H1 (cell line): ENCODE measurements around the gene RTL5. TPM values are rescaled to one million over a fixed set of nuclear protein-coding genes. Genes with fewer than 3 reads are reported as not detected.

Experiments
- SRF ChIP-seq: IDR thresholded peaks from 2 replicates; pipeline ENCODE4 v1.6.1; 2011; ENCODE audit warnings: mild to moderate bottlenecking, low read depth, low read length, moderate library complexity
- TEAD4 ChIP-seq: IDR thresholded peaks from 2 replicates; pipeline ENCODE4 v1.6.1; 2012; ENCODE audit warnings: low read depth, low read length, inconsistent platforms, mixed read lengths
- polyA plus RNA-seq, 7 experiments: library from polyadenylated mRNA; depleted of rRNA in 3 of 7; stranded (reverse) in 5 of 7; unstranded in 2 of 7; fragments of >200 nt in 5 of 7; fragments of 200-250 nt in 2 of 7; gene quantifications; 1 replicate in 5 of 7; 2 replicates in 1 of 7; 4 replicates in 1 of 7; pipeline versions ENCODE4 v1.2.1 to v1.2.3, GENCODE V29; 2011 to 2013; ENCODE audit warnings: missing spikeins in 2 of 7, mixed read lengths in 2 of 7
- total RNA-seq: library from RNA; stranded (reverse); fragmentation: NEBNext Ultra II Directional; extraction: Animal tissue kit (Norgen Biotek cat#: 25700); gene quantifications from 2 replicates; pipeline ENCODE4 v1.2.1, GENCODE V29; 2021

The RTL5 gene
- total and polyA plus RNA-seq, 2 of the 8 experiments (the other 6 are each of a cell fraction or from before 2014, with no cell fraction given) = 0.57 to 1.9 TPM

DNA sequence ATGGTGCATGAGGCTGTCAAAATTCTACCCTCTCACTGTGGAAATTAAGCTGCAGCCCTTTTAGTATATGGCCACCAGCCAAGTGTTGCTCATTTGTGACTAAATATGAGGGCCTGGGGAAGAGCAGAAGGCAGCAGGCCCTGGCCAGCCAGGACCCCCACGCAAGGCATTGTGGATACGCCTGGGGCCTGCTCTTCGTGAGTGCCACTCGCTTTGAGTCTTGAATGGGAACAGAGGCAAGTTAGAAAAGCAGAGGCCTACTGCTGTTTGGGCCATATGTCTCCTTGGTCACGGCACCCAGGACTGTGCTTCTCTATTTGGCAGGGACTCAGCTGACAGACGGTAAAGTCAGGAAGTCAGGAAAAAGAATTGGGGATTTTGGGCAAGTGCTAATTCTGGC lies 10.9 kb downstream of the RTL5 start (continued):
- TF ChIP-seq TEAD4 (no peak), SRF (no peak)
- TF ChIP-seq, all 59 proteins: peak for 0
